ENCODE results near the gene PDIA4.
"Not testable (repeated sequence)": the region's sequence is repeated elsewhere in the genome, so short reads cannot be mapped to it uniquely, and the experiment has no call there.

The PDIA4 gene

GRCh38 chr7:149028346-149029109 lies at the start of gene PDIA4:
TSS of gene PDIA4 (minus strand) at chr7:149028505. CDS start at chr7:149028408, 97 bp downstream.
- peaks cover 35% of the 10 kb centered on the region for H3K4me1 Mint-ChIP-seq (ENCODE audit: low read depth)

GRCh38 chr7:149077594-149077993 lies 49.3 kb upstream of the PDIA4 start:
- H3K4me1 Mint-ChIP-seq (ENCODE audit: low read depth) = peaks cover 7% of the 10 kb centered on the region
- H3K36me3 Mint-ChIP-seq (ENCODE audit: low read depth) = peaks cover 52% of the 10 kb centered on the region
- H3K27ac Mint-ChIP-seq = no peak overlapping the region

More at GRCh38 chr7:149028346-149029109, at the start of gene PDIA4:
- Mint-ChIP-seq H3K27ac (peak within 1 kb of the TSS; percentile 97), H3K4me3 (peak within 1 kb of the TSS; percentile 96), H3K36me3 (ENCODE audit: low read depth) (peaks cover 34% of the 10 kb centered on the region), H3K9me3 (no peaks in the 10 kb centered on the region), H3K27me3 (peaks cover 5% of the 10 kb centered on the region)
- intact Hi-C loops (cut with micrococcal nuclease) = loop anchor here (1.0 to 5.0 kb wide), 4 partner anchors 37 to 98 kb away; partner anchors contain the start of genes ZNF425 and ZNF786

GRCh38 chr7:149075286-149075685 lies 47.0 kb upstream of the PDIA4 start:
- no peak overlapping the region for H3K4me3 Mint-ChIP-seq

More at GRCh38 chr7:149077594-149077993, 49.3 kb upstream of the PDIA4 start:
- Mint-ChIP-seq H3K9me3 (no peaks in the 10 kb centered on the region), H3K27me3 (no peaks in the 10 kb centered on the region), H3K4me3 (no peak overlapping the region)
- intact Hi-C loops (cut with micrococcal nuclease) = no loop called here

GRCh38 chr7:149074116-149074885 lies 46.0 kb upstream of the PDIA4 start:
- peaks cover 68% of the 10 kb centered on the region for H3K36me3 Mint-ChIP-seq (ENCODE audit: low read depth)
- H3K9me3 Mint-ChIP-seq = no peaks in the 10 kb centered on the region
- H3K27ac Mint-ChIP-seq = no peak overlapping the region
- peaks cover 7% of the 10 kb centered on the region for H3K4me1 Mint-ChIP-seq (ENCODE audit: low read depth)
- no peak overlapping the region for H3K4me3 Mint-ChIP-seq
- H3K27me3 Mint-ChIP-seq = no peaks in the 10 kb centered on the region
- intact Hi-C loops (cut with micrococcal nuclease) = no loop called here

More at GRCh38 chr7:149075286-149075685, 47.0 kb upstream of the PDIA4 start:
- Mint-ChIP-seq H3K9me3 (no peaks in the 10 kb centered on the region), H3K36me3 (ENCODE audit: low read depth) (peaks cover 69% of the 10 kb centered on the region), H3K27ac (no peak overlapping the region), H3K27me3 (no peaks in the 10 kb centered on the region), H3K4me1 (ENCODE audit: low read depth) (peaks cover 7% of the 10 kb centered on the region)
- intact Hi-C loops (cut with micrococcal nuclease) = no loop called here

- Mint-ChIP-seq H3K36me3 (ENCODE audit: low read depth) (peaks cover 74% of the 10 kb centered on the region), H3K27ac (peak overlapping the region; percentile 45), H3K9me3 (no peaks in the 10 kb centered on the region), H3K4me1 (ENCODE audit: low read depth) (peaks cover 7% of the 10 kb centered on the region), H3K27me3 (no peaks in the 10 kb centered on the region), H3K4me3 (no peak overlapping the region)
- intact Hi-C loops (cut with micrococcal nuclease) = no loop called here
These were observed 44.1 kb upstream of the PDIA4 start for GRCh38 chr7:149072438-149072775.

- H3K9me3 Mint-ChIP-seq = no peaks in the 10 kb centered on the region
- peak overlapping the region; percentile 45 for H3K27ac Mint-ChIP-seq
- peak overlapping the region; percentile 39 for H3K4me3 Mint-ChIP-seq
- peaks cover 70% of the 10 kb centered on the region for H3K36me3 Mint-ChIP-seq (ENCODE audit: low read depth)
- intact Hi-C loops (cut with micrococcal nuclease) = no loop called here
- H3K27me3 Mint-ChIP-seq = no peaks in the 10 kb centered on the region
- H3K4me1 Mint-ChIP-seq (ENCODE audit: low read depth) = peaks cover 7% of the 10 kb centered on the region
These were observed 43.5 kb upstream of the PDIA4 start for GRCh38 chr7:149071641-149072437.

GRCh38 chr7:149071182-149071635 lies 42.9 kb upstream of the PDIA4 start:
- H3K36me3 Mint-ChIP-seq (ENCODE audit: low read depth) = peaks cover 64% of the 10 kb centered on the region
- H3K4me3 Mint-ChIP-seq = peak overlapping the region; percentile 39

GRCh38 chr7:149070372-149071125 lies 42.2 kb upstream of the PDIA4 start:
- peaks cover 7% of the 10 kb centered on the region for H3K4me1 Mint-ChIP-seq (ENCODE audit: low read depth)
- no peak overlapping the region for H3K4me3 Mint-ChIP-seq
- H3K27ac Mint-ChIP-seq = no peak overlapping the region
- H3K9me3 Mint-ChIP-seq = no peaks in the 10 kb centered on the region
- intact Hi-C loops (cut with micrococcal nuclease) = no loop called here
- H3K36me3 Mint-ChIP-seq (ENCODE audit: low read depth) = peaks cover 64% of the 10 kb centered on the region
- no peaks in the 10 kb centered on the region for H3K27me3 Mint-ChIP-seq

More at GRCh38 chr7:149071182-149071635, 42.9 kb upstream of the PDIA4 start:
- Mint-ChIP-seq H3K27ac (no peak overlapping the region), H3K27me3 (no peaks in the 10 kb centered on the region), H3K4me1 (ENCODE audit: low read depth) (peaks cover 7% of the 10 kb centered on the region), H3K9me3 (no peaks in the 10 kb centered on the region)
- intact Hi-C loops (cut with micrococcal nuclease) = no loop called here

- H3K36me3 Mint-ChIP-seq (ENCODE audit: low read depth) = peaks cover 58% of the 10 kb centered on the region
- H3K4me3 Mint-ChIP-seq = no peak overlapping the region
- H3K27ac Mint-ChIP-seq = no peak overlapping the region
These were observed 39.6 kb upstream of the PDIA4 start for GRCh38 chr7:149067869-149068268.

GRCh38 chr7:149063476-149063875 lies 35.2 kb upstream of the PDIA4 start:
- no peaks in the 10 kb centered on the region for H3K9me3 Mint-ChIP-seq
- H3K4me3 Mint-ChIP-seq = no peak overlapping the region
- peak overlapping the region; percentile 96 for H3K27ac Mint-ChIP-seq
- intact Hi-C loops (cut with micrococcal nuclease) = loop anchor here (2.0 kb wide), 1 partner anchor 17 kb away; no protein-coding TSS in a partner anchor
- H3K36me3 Mint-ChIP-seq (ENCODE audit: low read depth) = peaks cover 17% of the 10 kb centered on the region
- no peaks in the 10 kb centered on the region for H3K27me3 Mint-ChIP-seq
- H3K4me1 Mint-ChIP-seq (ENCODE audit: low read depth) = peaks cover 30% of the 10 kb centered on the region

More at GRCh38 chr7:149067869-149068268, 39.6 kb upstream of the PDIA4 start:
- intact Hi-C loops (cut with micrococcal nuclease) = no loop called here
- no peaks in the 10 kb centered on the region for H3K9me3 Mint-ChIP-seq
- no peaks in the 10 kb centered on the region for H3K27me3 Mint-ChIP-seq
- peaks cover 24% of the 10 kb centered on the region for H3K4me1 Mint-ChIP-seq (ENCODE audit: low read depth)

- not testable (repeated sequence) for H3K9me3 Mint-ChIP-seq; H3K4me3 Mint-ChIP-seq; H3K36me3 Mint-ChIP-seq (ENCODE audit: low read depth); H3K27me3 Mint-ChIP-seq
- intact Hi-C loops (cut with micrococcal nuclease) = loop anchor here (2.0 kb wide), 1 partner anchor 16 kb away; no protein-coding TSS in a partner anchor
- H3K27ac Mint-ChIP-seq = peak overlapping the region; percentile 96
- H3K4me1 Mint-ChIP-seq (ENCODE audit: low read depth) = peaks cover 30% of the 10 kb centered on the region
These were observed 34.1 kb upstream of the PDIA4 start for GRCh38 chr7:149062217-149062899.

- Mint-ChIP-seq H3K4me3 (no peak overlapping the region), H3K9me3 (no peaks in the 10 kb centered on the region), H3K36me3 (ENCODE audit: low read depth) (peaks cover under 1% of the 10 kb centered on the region), H3K4me1 (ENCODE audit: low read depth) (peaks cover 27% of the 10 kb centered on the region), H3K27ac (peak overlapping the region; percentile 17), H3K27me3 (no peaks in the 10 kb centered on the region)
- intact Hi-C loops (cut with micrococcal nuclease) = no loop called here
These were observed 31.9 kb upstream of the PDIA4 start for GRCh38 chr7:149060156-149060555.

All from dendritic cell treated with granulocyte-macrophage colony-stimulating factor and Interleukin-4, amounts not matched to agents 40 ng/mL and 50 ng/mL, for 4 days (primary cell).